ENCODE measurements around the gene ELL. TPM values are rescaled to one million over a fixed set of nuclear protein-coding genes. Genes with fewer than 3 reads are reported as not detected.

Gene ELL
- total RNA-seq, 1 experiment from 2014 or later: 21.0 TPM

DNA sequence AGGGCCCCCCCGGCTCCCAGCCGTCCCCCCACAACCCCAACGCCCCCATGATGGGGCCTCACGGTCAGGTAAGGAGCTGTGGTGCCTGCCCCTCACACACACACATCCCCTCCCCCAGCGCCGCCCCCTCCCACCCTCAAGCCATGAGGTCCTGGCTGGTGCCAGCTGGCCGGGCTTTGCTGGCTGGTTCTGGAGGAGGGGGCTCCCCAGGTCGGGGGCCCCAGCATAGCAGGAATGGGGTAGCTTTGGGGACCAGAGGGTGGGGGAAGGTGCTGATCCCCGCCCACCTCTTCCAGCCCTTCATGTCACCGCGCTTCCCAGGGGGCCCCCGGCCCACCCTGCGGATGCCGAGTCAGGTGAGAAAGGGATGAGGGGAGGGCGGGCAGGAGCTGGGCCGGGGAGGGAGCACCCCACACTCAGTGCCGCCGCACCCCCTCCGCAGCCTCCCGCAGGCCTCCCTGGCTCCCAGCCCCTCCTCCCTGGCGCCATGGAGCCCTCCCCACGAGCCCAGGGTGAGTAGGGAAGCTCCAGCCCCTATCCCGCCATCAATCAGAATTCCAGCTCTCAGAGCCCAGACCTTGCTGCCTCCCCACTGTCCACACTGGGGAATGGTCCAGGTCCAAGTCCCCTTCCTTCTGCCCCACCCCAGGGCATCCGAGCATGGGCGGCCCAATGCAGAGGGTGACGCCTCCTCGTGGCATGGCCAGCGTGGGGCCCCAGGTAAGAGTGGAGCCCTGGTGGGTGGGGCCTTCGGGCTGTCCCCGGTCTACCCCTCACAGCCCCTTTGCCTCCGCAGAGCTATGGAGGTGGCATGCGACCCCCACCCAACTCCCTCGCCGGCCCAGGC is 90.3 kb downstream of the ELL start:
- intact Hi-C loops (cut with micrococcal nuclease): no loop called here
- no peak for DNase-seq
- Histone ChIP-seq H3K27me3 (ENCODE audit: low read length) (no peaks in the 10 kb centered on the region), H3K9ac (ENCODE audit: low read length) (no peak overlapping the region), H3K9me3 (ENCODE audit: low read length) (no peaks in the 10 kb centered on the region), H3K27ac (ENCODE audit: low read length) (no peak overlapping the region), H3K36me3 (ENCODE audit: low read depth, low read length) (no peaks in the 10 kb centered on the region), H3K4me3 (ENCODE audit: low read length) (no peak overlapping the region), H3K79me2 (ENCODE audit: low read length) (no peaks in the 10 kb centered on the region), H3F3A (ENCODE audit: low read length, unreplicated experiment) (no peaks in the 10 kb centered on the region), H3K4me2 (ENCODE audit: low read length) (no peak overlapping the region), H3K4me1 (ENCODE audit: insufficient read depth, low read length) (no peaks in the 10 kb centered on the region), H3K9me2 (replicated peaks; ENCODE audit: low read length) (no peaks in the 10 kb centered on the region), H4K20me1 (ENCODE audit: low read length) (no peaks in the 10 kb centered on the region), H2AFZ (ENCODE audit: low read length) (no peak overlapping the region)
- TF ChIP-seq EZH2phosphoT487 (IDR thresholded peaks at IDR 0.05; ENCODE audit: borderline replicate concordance, low read length) (no peak), EZH2 (IDR thresholded peaks at IDR 0.05; ENCODE audit: low read length, unreplicated experiment) (no peak), CTCF (conservative IDR thresholded peaks at IDR 0.05; ENCODE audit: low read depth, low read length) (no peak)
- BruUV-seq (replicated peaks): no TSS peak
- no peak for ATAC-seq
- CTCF ChIA-PET: no interaction called here
- POLR2A ChIA-PET (ENCODE audit: unreplicated experiment): no interaction called here

- Histone ChIP-seq H3K9me3 (ENCODE audit: low read length) (no peaks in the 10 kb centered on the region), H3K4me3 (ENCODE audit: low read length) (no peak overlapping the region), H3K79me2 (ENCODE audit: low read length) (no peaks in the 10 kb centered on the region), H4K20me1 (ENCODE audit: low read length) (no peaks in the 10 kb centered on the region), H3K4me2 (ENCODE audit: low read length) (no peak overlapping the region), H3K4me1 (ENCODE audit: insufficient read depth, low read length) (no peaks in the 10 kb centered on the region), H3F3A (ENCODE audit: low read length, unreplicated experiment) (no peaks in the 10 kb centered on the region), H3K27ac (ENCODE audit: low read length) (no peak overlapping the region), H3K9me2 (replicated peaks; ENCODE audit: low read length) (no peaks in the 10 kb centered on the region), H2AFZ (ENCODE audit: low read length) (no peak overlapping the region), H3K27me3 (ENCODE audit: low read length) (no peaks in the 10 kb centered on the region), H3K9ac (ENCODE audit: low read length) (no peak overlapping the region), H3K36me3 (ENCODE audit: low read depth, low read length) (no peaks in the 10 kb centered on the region)
- ChIA-PET CTCF (no interaction called here), POLR2A (ENCODE audit: unreplicated experiment) (no interaction called here)
- ATAC-seq (no peak), DNase-seq (no peak)
- BruUV-seq (replicated peaks): no TSS peak
- intact Hi-C loops (cut with micrococcal nuclease): no loop called here
- TF ChIP-seq CTCF (conservative IDR thresholded peaks at IDR 0.05; ENCODE audit: low read depth, low read length): no peak
- no peak for TF ChIP-seq EZH2 (IDR thresholded peaks at IDR 0.05; ENCODE audit: low read length, unreplicated experiment)
- TF ChIP-seq EZH2phosphoT487 (IDR thresholded peaks at IDR 0.05; ENCODE audit: borderline replicate concordance, low read length): no peak
Observed at GRCh38 chr19:18430417-18431144, 91.3 kb downstream of the ELL start.

All from PC-3 (cell line).